Ovary (tissue), 3 donors: ENCODE results near the gene ANKRD26.

Experiments
- CTCF ChIP-seq, 3 donors: fragments of 450-650 bp in 2 of 3; fragments of 200-600 bp in 1 of 3; IDR thresholded peaks; one replicate each; pipeline versions ENCODE4 v1.5.1 to v1.8.0; 2016 to 2022; ENCODE audit warnings: antibody characterized with exemption in 3 of 3, mild to moderate bottlenecking in 1 of 3
- EP300 ChIP-seq: sonication (generic); formaldehyde crosslinking; IDR thresholded peaks from one replicate; pipeline ENCODE4 v1.6.1; 2017; ENCODE audit warnings: antibody characterized with exemption
- POLR2A ChIP-seq: fragments of 450-650 bp; IDR thresholded peaks from one replicate; pipeline ENCODE4 v1.6.1; 2017; ENCODE audit warnings: antibody characterized with exemption, mild to moderate bottlenecking, moderate library complexity
- donor health status: DM: no; HTN: no; CAD: no.

- no peak for TF ChIP-seq CTCF (IDR thresholded peaks at IDR 0.05)
- no peak for TF ChIP-seq EP300
- no peak for TF ChIP-seq POLR2A
These were observed 140.5 kb downstream of the ANKRD26 start for GRCh38 chr10:26959841-26960240.
